Measurements from ENCODE around the gene PITPNM3.
A peak's percentile ranks its signal among the peaks of the same experiment; 100 is the strongest.

The PITPNM3 gene

GRCh38 chr17:6435968-6436367, 120.4 kb downstream of the PITPNM3 start:
- peak; percentile 44 to 72 (median 47) for DNase-seq

- no peak for DNase-seq
These were observed 121.3 kb downstream of the PITPNM3 start, which contains the start of gene AIPL1 for GRCh38 chr17:6435051-6435450. AIPL1 (minus strand) TSS chr17:6435121; CDS start chr17:6435104, 17 bp downstream.

- no peak for DNase-seq
These were observed 125.6 kb downstream of the PITPNM3 start for GRCh38 chr17:6430769-6431168.

GRCh38 chr17:6429266-6429665, 127.1 kb downstream of the PITPNM3 start:
- no peak for DNase-seq

- no peak for DNase-seq
These were observed 128.0 kb downstream of the PITPNM3 start for GRCh38 chr17:6428207-6428965.

- no peak for DNase-seq
These were observed 129.0 kb downstream of the PITPNM3 start for GRCh38 chr17:6427279-6427781.

GRCh38 chr17:6426356-6427101, 129.8 kb downstream of the PITPNM3 start:
- no peak for DNase-seq

GRCh38 chr17:6425407-6425806, 130.9 kb downstream of the PITPNM3 start:
- no peak for DNase-seq

GRCh38 chr17:6423931-6424330, 132.4 kb downstream of the PITPNM3 start:
- no peak for DNase-seq

GRCh38 chr17:6422654-6423241, 133.6 kb downstream of the PITPNM3 start:
- DNase-seq, result no peak

- peak; percentile 56 to 85 (median 68) for DNase-seq
These were observed 134.4 kb downstream of the PITPNM3 start for GRCh38 chr17:6421700-6422604.

- peak; percentile 30 to 78 (median 65) for DNase-seq
These were observed 136.1 kb downstream of the PITPNM3 start for GRCh38 chr17:6420173-6420641.

- no peak for DNase-seq
These were observed 140.7 kb downstream of the PITPNM3 start for GRCh38 chr17:6415616-6416015.

- peak; percentile 30 to 64 (median 42) for DNase-seq
These were observed 143.3 kb downstream of the PITPNM3 start for GRCh38 chr17:6413065-6413464.

GRCh38 chr17:6408735-6409134, 147.6 kb downstream of the PITPNM3 start:
- no peak for DNase-seq

GRCh38 chr17:6408276-6408675, 148.1 kb downstream of the PITPNM3 start:
- DNase-seq, result no peak

GRCh38 chr17:6402258-6402657, 154.1 kb downstream of the PITPNM3 start:
- no peak for DNase-seq

All from NCI-H1417 (cell line).